NCI-H510A (cell line): ENCODE data around the gene ANGPT4.

Experiments
- DNase-seq: peaks from one replicate; lab custom pipeline; 2025; lab: John Stamatoyannopoulos, UW

The ANGPT4 gene

GRCh38 chr20:824490-824889, 91.6 kb downstream of the ANGPT4 start:
- no peak for DNase-seq

- DNase-seq: no peak
Measured at GRCh38 chr20:823574-823902, 92.6 kb downstream of the ANGPT4 start.

- DNase-seq: no peak
Measured at GRCh38 chr20:822651-823573, 93.2 kb downstream of the ANGPT4 start.

- no peak for DNase-seq
Measured at GRCh38 chr20:821731-822065, 94.4 kb downstream of the ANGPT4 start.

GRCh38 chr20:821046-821730, 94.9 kb downstream of the ANGPT4 start:
- no peak for DNase-seq

- no peak for DNase-seq
Measured at GRCh38 chr20:820323-820953, 95.7 kb downstream of the ANGPT4 start.
